HG03521 (cell line): ENCODE data around the gene ACOX3.
"Not testable (repeated sequence)": the region's sequence is repeated elsewhere in the genome, so short reads cannot be mapped to it uniquely, and the experiment has no call there.

Source experiments
- ATAC-seq: cut with Tn5 transposase; IDR thresholded peaks from one replicate; pipeline ENCODE4 v1.9.1; 2021; ENCODE audit warnings: mild to moderate bottlenecking, moderate library complexity; ENCODE audit not compliant: unreplicated experiment

The ACOX3 gene

GRCh38 chr4:8342651-8343261 lies 97.8 kb downstream of the ACOX3 start:
- ATAC-seq, result no peak

GRCh38 chr4:8341691-8342090 lies 98.8 kb downstream of the ACOX3 start:
- ATAC-seq, result no peak

GRCh38 chr4:8341281-8341680 lies 99.2 kb downstream of the ACOX3 start:
- not testable (repeated sequence) for ATAC-seq

GRCh38 chr4:8340781-8341241 lies 99.7 kb downstream of the ACOX3 start:
- ATAC-seq, result no peak

- no peak for ATAC-seq
Observed at GRCh38 chr4:8338351-8338961, 102.1 kb downstream of the ACOX3 start.

GRCh38 chr4:8336412-8337075 lies 104.0 kb downstream of the ACOX3 start:
- no peak for ATAC-seq

- ATAC-seq, result no peak
Observed at GRCh38 chr4:8335848-8336247, 104.7 kb downstream of the ACOX3 start.

- no peak for ATAC-seq
Observed at GRCh38 chr4:8334786-8335460, 105.6 kb downstream of the ACOX3 start.

- ATAC-seq, result no peak
Observed at GRCh38 chr4:8333726-8334460, 106.6 kb downstream of the ACOX3 start.

GRCh38 chr4:8332891-8333331 lies 107.6 kb downstream of the ACOX3 start:
- no peak for ATAC-seq

GRCh38 chr4:8332038-8332857 lies 108.3 kb downstream of the ACOX3 start:
- ATAC-seq, result no peak

- ATAC-seq, result no peak
Observed at GRCh38 chr4:8331575-8331955, 109.0 kb downstream of the ACOX3 start.

- no peak for ATAC-seq
Observed at GRCh38 chr4:8330821-8331574, 109.5 kb downstream of the ACOX3 start.

GRCh38 chr4:8329859-8330761 lies 110.4 kb downstream of the ACOX3 start:
- no peak for ATAC-seq

GRCh38 chr4:8329560-8329858 lies 111.0 kb downstream of the ACOX3 start:
- no peak for ATAC-seq

GRCh38 chr4:8328866-8329559 lies 111.5 kb downstream of the ACOX3 start:
- ATAC-seq, result no peak

GRCh38 chr4:8328456-8328855 lies 112.1 kb downstream of the ACOX3 start:
- no peak for ATAC-seq

GRCh38 chr4:8326206-8326605 lies 114.3 kb downstream of the ACOX3 start:
- ATAC-seq, result no peak
